WTC11 (cell line): ENCODE results near the gene ADIPOR1. TPM values are rescaled to one million over a fixed set of nuclear protein-coding genes. Genes with fewer than 3 reads are reported as not detected.
"Not testable (repeated sequence)": the region's sequence is repeated elsewhere in the genome, so short reads cannot be mapped to it uniquely, and the experiment has no call there.

Experiments used
- ATAC-seq: fragments of 200-7000 bp; cut with Tn5 transposase; 2 replicates; pipeline ENCODE4 v1.10.0; 2021; ENCODE audit warnings: mild to moderate bottlenecking, moderate library complexity
- CTCF ChIA-PET: fragments of 300-600 bp; sonication (Branson Sonifier 250); formaldehyde crosslinking; loops from one replicate; lab custom pipeline; 2021; ENCODE audit warnings: antibody characterized with exemption; lab: Charles Lee
- POLR2A ChIA-PET: fragments of 350-600 bp; sonication (Branson Sonifier 250); formaldehyde crosslinking; loops from one replicate; lab custom pipeline; 2021; ENCODE audit warnings: antibody characterized with exemption; lab: Charles Lee
- DNase-seq: peaks from one replicate; pipeline ENCODE4 v3.0.0; 2021; ENCODE audit warnings: low spot score
- H3K27ac Mint-ChIP-seq: 2 replicates; pipeline ENCODE4 v1.8.0; 2021; ENCODE audit warnings: mixed read lengths
- H3K27me3 Mint-ChIP-seq: 2 replicates; pipeline ENCODE4 v1.8.0; 2021; ENCODE audit warnings: low read depth, mild to moderate bottlenecking, moderate library complexity, mixed read lengths
- H3K36me3 Mint-ChIP-seq: 2 replicates; pipeline ENCODE4 v1.8.0; 2021; ENCODE audit warnings: mixed read lengths
- H3K4me1 Mint-ChIP-seq: 2 replicates; pipeline ENCODE4 v1.8.0; 2022; ENCODE audit warnings: mixed read lengths
- H3K4me3 Mint-ChIP-seq: 2 replicates; pipeline ENCODE4 v1.8.0; 2021; ENCODE audit warnings: mild to moderate bottlenecking, moderate library complexity, mixed read lengths
- H3K9me3 Mint-ChIP-seq: 2 replicates; pipeline ENCODE4 v1.8.0; 2021; ENCODE audit warnings: mixed read lengths
- CBFB ChIP-seq: sonication (generic); formaldehyde crosslinking; IDR thresholded peaks from 2 replicates; pipeline ENCODE4 v1.8.1; 2022; ENCODE audit warnings: mild to moderate bottlenecking, low read depth, missing genetic modification reagents
- E2F5 ChIP-seq: sonication (generic); formaldehyde crosslinking; IDR thresholded peaks from 2 replicates; pipeline ENCODE4 v1.8.1; 2022; ENCODE audit warnings: mild to moderate bottlenecking, moderate library complexity, missing genetic modification reagents
- FOXJ3 ChIP-seq: sonication (generic); formaldehyde crosslinking; IDR thresholded peaks from 2 replicates; pipeline ENCODE4 v1.9.0; 2021; ENCODE audit warnings: missing genetic modification reagents, mild to moderate bottlenecking, borderline replicate concordance
- NR2C2 ChIP-seq: sonication (generic); formaldehyde crosslinking; IDR thresholded peaks from 2 replicates; pipeline ENCODE4 v1.8.0; 2022; ENCODE audit warnings: mild to moderate bottlenecking, missing genetic modification reagents
- SOX15 ChIP-seq: fragments of 250-450 bp; sonication (Bioruptor Pico); IDR thresholded peaks from 2 replicates; pipeline ENCODE4 v1.9.0; 2021; ENCODE audit warnings: mild to moderate bottlenecking
- ZNF317 ChIP-seq: sonication (generic); formaldehyde crosslinking; IDR thresholded peaks from 2 replicates; pipeline ENCODE4 v1.8.1; 2023; ENCODE audit warnings: low read depth, mild to moderate bottlenecking, moderate library complexity, missing genetic modification reagents, borderline replicate concordance
- ZNF512 ChIP-seq: sonication (generic); formaldehyde crosslinking; IDR thresholded peaks from 2 replicates; pipeline ENCODE4 v1.8.1; 2022; ENCODE audit warnings: missing genetic modification reagents, borderline replicate concordance
- total RNA-seq: library from RNA; stranded (reverse); gene quantifications from 3 replicates; pipeline ENCODE4 v1.2.3, GENCODE V29; 2021
- TF ChIP-seq, protein P1 (sequence below): sonication (generic); formaldehyde crosslinking; IDR thresholded peaks from 2 replicates; pipeline ENCODE4 v1.8.1; 2023; ENCODE audit warnings: mild to moderate bottlenecking, moderate library complexity, missing genetic modification reagents
- TF ChIP-seq, protein P2 (sequence below): sonication (generic); formaldehyde crosslinking; IDR thresholded peaks from 2 replicates; pipeline ENCODE4 v1.8.1; 2022; ENCODE audit warnings: mild to moderate bottlenecking, missing genetic modification reagents, moderate library complexity, borderline replicate concordance
- TF ChIP-seq, protein P3 (sequence below): fragments of 250-450 bp; sonication (Bioruptor Pico); IDR thresholded peaks from 2 replicates; pipeline ENCODE4 v1.9.0; 2021; ENCODE audit warnings: mild to moderate bottlenecking, borderline replicate concordance
- TF ChIP-seq, protein P4 (sequence below): sonication (generic); formaldehyde crosslinking; IDR thresholded peaks from 2 replicates; pipeline ENCODE4 v1.8.1; 2022; ENCODE audit warnings: low read depth, mild to moderate bottlenecking, moderate library complexity, missing genetic modification reagents, borderline replicate concordance

The ADIPOR1 gene
- total RNA-seq, 1 experiment from 2014 or later: 72.6 TPM

DNA sequence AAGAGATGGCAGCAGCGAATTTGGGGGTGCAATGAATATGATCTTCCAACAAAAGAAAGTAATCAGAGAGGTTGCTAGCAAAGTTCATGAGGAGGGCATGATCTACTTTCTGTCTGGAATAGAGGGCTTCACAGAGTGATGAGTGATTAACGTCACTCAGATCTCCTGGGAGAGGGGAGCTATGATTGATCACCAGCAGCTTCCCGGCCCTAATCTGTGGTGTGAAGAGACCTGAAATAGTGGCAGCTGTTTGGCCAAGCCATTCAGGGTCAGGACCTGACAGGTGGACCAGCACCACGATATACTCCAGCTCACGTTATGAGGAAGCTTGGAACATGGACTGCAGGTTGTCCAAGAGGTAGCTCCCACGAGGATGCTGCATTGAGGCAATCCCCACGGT is 29.1 kb upstream of the ADIPOR1 start (continued):
- TF ChIP-seq, protein P1, sequence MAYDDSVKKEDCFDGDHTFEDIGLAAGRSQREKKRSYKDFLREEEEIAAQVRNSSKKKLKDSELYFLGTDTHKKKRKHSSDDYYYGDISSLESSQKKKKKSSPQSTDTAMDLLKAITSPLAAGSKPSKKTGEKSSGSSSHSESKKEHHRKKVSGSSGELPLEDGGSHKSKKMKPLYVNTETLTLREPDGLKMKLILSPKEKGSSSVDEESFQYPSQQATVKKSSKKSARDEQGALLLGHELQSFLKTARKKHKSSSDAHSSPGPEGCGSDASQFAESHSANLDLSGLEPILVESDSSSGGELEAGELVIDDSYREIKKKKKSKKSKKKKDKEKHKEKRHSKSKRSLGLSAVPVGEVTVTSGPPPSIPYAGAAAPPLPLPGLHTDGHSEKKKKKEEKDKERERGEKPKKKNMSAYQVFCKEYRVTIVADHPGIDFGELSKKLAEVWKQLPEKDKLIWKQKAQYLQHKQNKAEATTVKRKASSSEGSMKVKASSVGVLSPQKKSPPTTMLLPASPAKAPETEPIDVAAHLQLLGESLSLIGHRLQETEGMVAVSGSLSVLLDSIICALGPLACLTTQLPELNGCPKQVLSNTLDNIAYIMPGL (CRISPR knock-in tag): no peak
- TF ChIP-seq ZNF317 (CRISPR knock-in tag) (no peak), ZNF512 (CRISPR knock-in tag) (no peak), FOXJ3 (no peak), NR2C2 (no peak), CBFB (CRISPR knock-in tag) (no peak), SOX15 (CRISPR knock-in tag) (no peak), E2F5 (no peak)
- TF ChIP-seq, protein P2, sequence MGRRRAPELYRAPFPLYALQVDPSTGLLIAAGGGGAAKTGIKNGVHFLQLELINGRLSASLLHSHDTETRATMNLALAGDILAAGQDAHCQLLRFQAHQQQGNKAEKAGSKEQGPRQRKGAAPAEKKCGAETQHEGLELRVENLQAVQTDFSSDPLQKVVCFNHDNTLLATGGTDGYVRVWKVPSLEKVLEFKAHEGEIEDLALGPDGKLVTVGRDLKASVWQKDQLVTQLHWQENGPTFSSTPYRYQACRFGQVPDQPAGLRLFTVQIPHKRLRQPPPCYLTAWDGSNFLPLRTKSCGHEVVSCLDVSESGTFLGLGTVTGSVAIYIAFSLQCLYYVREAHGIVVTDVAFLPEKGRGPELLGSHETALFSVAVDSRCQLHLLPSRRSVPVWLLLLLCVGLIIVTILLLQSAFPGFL (CRISPR knock-in tag): no peak
- TF ChIP-seq, protein P3, sequence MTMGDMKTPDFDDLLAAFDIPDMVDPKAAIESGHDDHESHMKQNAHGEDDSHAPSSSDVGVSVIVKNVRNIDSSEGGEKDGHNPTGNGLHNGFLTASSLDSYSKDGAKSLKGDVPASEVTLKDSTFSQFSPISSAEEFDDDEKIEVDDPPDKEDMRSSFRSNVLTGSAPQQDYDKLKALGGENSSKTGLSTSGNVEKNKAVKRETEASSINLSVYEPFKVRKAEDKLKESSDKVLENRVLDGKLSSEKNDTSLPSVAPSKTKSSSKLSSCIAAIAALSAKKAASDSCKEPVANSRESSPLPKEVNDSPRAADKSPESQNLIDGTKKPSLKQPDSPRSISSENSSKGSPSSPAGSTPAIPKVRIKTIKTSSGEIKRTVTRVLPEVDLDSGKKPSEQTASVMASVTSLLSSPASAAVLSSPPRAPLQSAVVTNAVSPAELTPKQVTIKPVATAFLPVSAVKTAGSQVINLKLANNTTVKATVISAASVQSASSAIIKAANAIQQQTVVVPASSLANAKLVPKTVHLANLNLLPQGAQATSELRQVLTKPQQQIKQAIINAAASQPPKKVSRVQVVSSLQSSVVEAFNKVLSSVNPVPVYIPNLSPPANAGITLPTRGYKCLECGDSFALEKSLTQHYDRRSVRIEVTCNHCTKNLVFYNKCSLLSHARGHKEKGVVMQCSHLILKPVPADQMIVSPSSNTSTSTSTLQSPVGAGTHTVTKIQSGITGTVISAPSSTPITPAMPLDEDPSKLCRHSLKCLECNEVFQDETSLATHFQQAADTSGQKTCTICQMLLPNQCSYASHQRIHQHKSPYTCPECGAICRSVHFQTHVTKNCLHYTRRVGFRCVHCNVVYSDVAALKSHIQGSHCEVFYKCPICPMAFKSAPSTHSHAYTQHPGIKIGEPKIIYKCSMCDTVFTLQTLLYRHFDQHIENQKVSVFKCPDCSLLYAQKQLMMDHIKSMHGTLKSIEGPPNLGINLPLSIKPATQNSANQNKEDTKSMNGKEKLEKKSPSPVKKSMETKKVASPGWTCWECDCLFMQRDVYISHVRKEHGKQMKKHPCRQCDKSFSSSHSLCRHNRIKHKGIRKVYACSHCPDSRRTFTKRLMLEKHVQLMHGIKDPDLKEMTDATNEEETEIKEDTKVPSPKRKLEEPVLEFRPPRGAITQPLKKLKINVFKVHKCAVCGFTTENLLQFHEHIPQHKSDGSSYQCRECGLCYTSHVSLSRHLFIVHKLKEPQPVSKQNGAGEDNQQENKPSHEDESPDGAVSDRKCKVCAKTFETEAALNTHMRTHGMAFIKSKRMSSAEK (CRISPR knock-in tag): no peak
- TF ChIP-seq, protein P4, sequence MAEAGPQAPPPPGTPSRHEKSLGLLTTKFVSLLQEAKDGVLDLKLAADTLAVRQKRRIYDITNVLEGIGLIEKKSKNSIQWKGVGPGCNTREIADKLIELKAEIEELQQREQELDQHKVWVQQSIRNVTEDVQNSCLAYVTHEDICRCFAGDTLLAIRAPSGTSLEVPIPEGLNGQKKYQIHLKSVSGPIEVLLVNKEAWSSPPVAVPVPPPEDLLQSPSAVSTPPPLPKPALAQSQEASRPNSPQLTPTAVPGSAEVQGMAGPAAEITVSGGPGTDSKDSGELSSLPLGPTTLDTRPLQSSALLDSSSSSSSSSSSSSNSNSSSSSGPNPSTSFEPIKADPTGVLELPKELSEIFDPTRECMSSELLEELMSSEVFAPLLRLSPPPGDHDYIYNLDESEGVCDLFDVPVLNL (CRISPR knock-in tag): no peak

DNA sequence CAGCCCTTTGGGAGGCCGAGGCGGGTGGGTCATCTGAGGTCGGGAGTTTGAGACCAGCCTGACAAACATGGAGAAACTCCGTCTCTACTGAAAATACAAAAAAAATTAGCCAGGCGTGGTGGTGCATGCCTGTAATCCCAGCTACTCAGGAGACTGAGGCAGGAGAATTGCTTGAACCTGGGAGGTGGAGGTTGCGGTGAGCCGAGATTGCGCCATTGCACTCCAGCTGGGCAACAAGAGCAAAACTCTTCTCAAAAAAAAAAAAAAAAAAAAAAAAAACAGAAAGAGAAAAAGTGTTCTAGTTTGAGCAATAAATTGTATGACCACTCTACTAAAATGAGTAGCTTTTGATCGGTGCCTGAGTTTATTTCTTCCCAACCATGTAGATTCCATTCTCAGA is 28.0 kb upstream of the ADIPOR1 start:
- H3K4me3 Mint-ChIP-seq, H3K9me3 Mint-ChIP-seq, H3K4me1 Mint-ChIP-seq, H3K36me3 Mint-ChIP-seq, POLR2A ChIA-PET, DNase-seq, H3K27ac Mint-ChIP-seq, ATAC-seq: not testable (repeated sequence)
- peaks cover 20% of the 10 kb centered on the region for H3K27me3 Mint-ChIP-seq
- CTCF ChIA-PET: interaction anchor here (0.6 kb wide), 1 partner anchor 11 kb away, joined by 4 read pairs; no protein-coding TSS in a partner anchor
